Measurements from ENCODE around the gene MFSD12.

MFSD12 gene

DNA sequence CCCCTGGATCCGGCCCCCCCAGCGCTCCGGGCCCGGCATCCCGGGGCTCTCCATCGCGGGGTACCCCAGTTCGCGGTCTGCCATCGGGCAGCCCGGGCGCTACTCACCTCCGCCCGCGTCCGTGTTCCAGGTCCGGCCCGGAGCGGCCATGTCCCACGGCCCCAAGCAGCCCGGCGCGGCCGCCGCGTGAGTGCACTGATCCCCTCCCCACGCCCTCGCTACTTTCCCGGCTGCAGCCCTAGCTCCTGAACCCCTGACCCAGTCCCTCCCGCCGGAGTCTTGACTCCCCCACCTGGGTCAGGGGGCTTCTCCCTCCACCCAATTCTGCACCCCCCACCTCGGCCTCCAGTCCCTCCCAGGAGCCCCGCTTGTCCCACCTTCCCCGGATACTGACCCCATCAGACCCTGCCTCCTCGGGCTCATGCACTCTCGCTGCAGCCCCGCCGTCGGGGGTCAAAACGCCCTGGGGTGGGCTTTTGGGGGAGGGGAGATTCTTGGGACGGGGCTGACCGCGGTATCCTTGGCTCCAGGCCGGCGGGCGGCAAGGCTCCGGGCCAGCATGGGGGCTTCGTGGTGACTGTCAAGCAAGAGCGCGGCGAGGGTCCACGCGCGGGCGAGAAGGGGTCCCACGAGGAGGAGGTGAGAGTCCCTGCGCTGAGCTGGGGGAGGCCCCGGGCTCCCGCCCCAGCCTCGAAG, 15.9 kb upstream of the MFSD12 start:
- Histone ChIP-seq H3K18ac (ENCODE audit: low read length) (peak overlapping the region; percentile 98), H3K4me1 (ENCODE audit: control insufficient read depth in 1 of 2, insufficient read depth in 2 of 2, low read length in 2 of 2) (peaks cover 17 to 20% of the 10 kb centered on the region in 2 experiments), H2AK5ac (ENCODE audit: low read length) (peak overlapping the region; percentile 52), H2BK120ac (ENCODE audit: insufficient read depth, low read length, poor library complexity) (peak overlapping the region; percentile 86), H3K9me3 (ENCODE audit: insufficient read depth, low read depth, low read length) (peaks cover 2% of the 10 kb centered on the region), H3K79me2 (ENCODE audit: control insufficient read depth, insufficient read depth, low read length, poor library complexity) (peaks cover 8% of the 10 kb centered on the region), H3K4ac (ENCODE audit: low read depth, low read length) (peak overlapping the region; percentile 80), H4K8ac (ENCODE audit: low read depth, low read length) (peak overlapping the region; percentile 81), H3K9ac (ENCODE audit: low read length) (peak overlapping the region; percentile 85), H2AFZ (ENCODE audit: insufficient read depth, low read length, poor library complexity) (no peak overlapping the region), H3K4me2 (ENCODE audit: low read length) (peak overlapping the region; percentile 98), H3K14ac (ENCODE audit: low read length) (peak overlapping the region; percentile 86), H3K36me3 (ENCODE audit: control insufficient read depth in 1 of 2, insufficient read depth in 2 of 2, low read length in 2 of 2) (peaks cover 20 to 28% of the 10 kb centered on the region in 2 experiments), H3K4me3 (ENCODE audit: low read depth, low read length) (peak overlapping the region; percentile 80), H3K27me3 (ENCODE audit: insufficient read depth, low read length) (no peaks in the 10 kb centered on the region), H3K23ac (ENCODE audit: low read length) (no peak overlapping the region), H4K91ac (ENCODE audit: low read depth, low read length) (peak overlapping the region; percentile 81), H3K79me1 (ENCODE audit: low read length) (peaks cover 13% of the 10 kb centered on the region), H4K12ac (ENCODE audit: low read depth, low read length) (peak overlapping the region; percentile 82), H2BK5ac (ENCODE audit: low read depth, low read length, poor library complexity) (peak overlapping the region; percentile 82), H3K27ac (ENCODE audit: low read depth, low read length) (peak overlapping the region; percentile 17), H2BK12ac (ENCODE audit: low read length) (no peak overlapping the region)
- peak in 1 of 2 donors; percentile 46 for DNase-seq
- no CpG with 5 or more reads among the region's 60 CpGs for WGBS (ENCODE audit: extremely low coverage, insufficient coverage, insufficient read length)

GRCh38 chr19:3572855-3573161, 15.4 kb upstream of the MFSD12 start, which contains the start of gene HMG20B:
Gene HMG20B (plus strand): TSS chr19:3572944. CDS start chr19:3573310, 366 bp downstream.
- Histone ChIP-seq H3K9me3 (ENCODE audit: insufficient read depth, low read depth, low read length) (peaks cover 2% of the 10 kb centered on the region), H2AFZ (ENCODE audit: insufficient read depth, low read length, poor library complexity) (peak within 1 kb of the TSS; percentile 45), H2AK5ac (ENCODE audit: low read length) (peak within 1 kb of the TSS; percentile 60), H3K23ac (ENCODE audit: low read length) (no peak within 1 kb of the TSS), H3K9ac (ENCODE audit: low read length) (peak within 1 kb of the TSS; percentile 85), H3K4me2 (ENCODE audit: low read length) (peak within 1 kb of the TSS; percentile 98), H3K4me1 (ENCODE audit: control insufficient read depth in 1 of 2, insufficient read depth in 2 of 2, low read length in 2 of 2) (peaks cover 17 to 20% of the 10 kb centered on the region in 2 experiments), H3K79me2 (ENCODE audit: control insufficient read depth, insufficient read depth, low read length, poor library complexity) (peaks cover 8% of the 10 kb centered on the region), H4K91ac (ENCODE audit: low read depth, low read length) (peak within 1 kb of the TSS; percentile 81), H4K8ac (ENCODE audit: low read depth, low read length) (peak within 1 kb of the TSS; percentile 81), H4K12ac (ENCODE audit: low read depth, low read length) (peak within 1 kb of the TSS; percentile 82), H3K18ac (ENCODE audit: low read length) (peak within 1 kb of the TSS; percentile 98), H3K36me3 (ENCODE audit: control insufficient read depth in 1 of 2, insufficient read depth in 2 of 2, low read length in 2 of 2) (peaks cover 20 to 23% of the 10 kb centered on the region in 2 experiments), H3K27me3 (ENCODE audit: insufficient read depth, low read length) (no peaks in the 10 kb centered on the region), H3K79me1 (ENCODE audit: low read length) (peaks cover 13% of the 10 kb centered on the region), H3K4me3 (ENCODE audit: low read depth, low read length) (peak within 1 kb of the TSS; percentile 80), H2BK12ac (ENCODE audit: low read length) (peak within 1 kb of the TSS; percentile 69), H2BK120ac (ENCODE audit: insufficient read depth, low read length, poor library complexity) (peak within 1 kb of the TSS; percentile 86), H3K4ac (ENCODE audit: low read depth, low read length) (peak within 1 kb of the TSS; percentile 80), H2BK5ac (ENCODE audit: low read depth, low read length, poor library complexity) (peak within 1 kb of the TSS; percentile 82), H3K14ac (ENCODE audit: low read length) (peak within 1 kb of the TSS; percentile 86), H3K27ac (ENCODE audit: low read depth, low read length) (peak within 1 kb of the TSS; percentile 31)
- WGBS (ENCODE audit: extremely low coverage, insufficient coverage, insufficient read length), result no CpG with 5 or more reads among the region's 30 CpGs
- DNase-seq, result no peak

DNA sequence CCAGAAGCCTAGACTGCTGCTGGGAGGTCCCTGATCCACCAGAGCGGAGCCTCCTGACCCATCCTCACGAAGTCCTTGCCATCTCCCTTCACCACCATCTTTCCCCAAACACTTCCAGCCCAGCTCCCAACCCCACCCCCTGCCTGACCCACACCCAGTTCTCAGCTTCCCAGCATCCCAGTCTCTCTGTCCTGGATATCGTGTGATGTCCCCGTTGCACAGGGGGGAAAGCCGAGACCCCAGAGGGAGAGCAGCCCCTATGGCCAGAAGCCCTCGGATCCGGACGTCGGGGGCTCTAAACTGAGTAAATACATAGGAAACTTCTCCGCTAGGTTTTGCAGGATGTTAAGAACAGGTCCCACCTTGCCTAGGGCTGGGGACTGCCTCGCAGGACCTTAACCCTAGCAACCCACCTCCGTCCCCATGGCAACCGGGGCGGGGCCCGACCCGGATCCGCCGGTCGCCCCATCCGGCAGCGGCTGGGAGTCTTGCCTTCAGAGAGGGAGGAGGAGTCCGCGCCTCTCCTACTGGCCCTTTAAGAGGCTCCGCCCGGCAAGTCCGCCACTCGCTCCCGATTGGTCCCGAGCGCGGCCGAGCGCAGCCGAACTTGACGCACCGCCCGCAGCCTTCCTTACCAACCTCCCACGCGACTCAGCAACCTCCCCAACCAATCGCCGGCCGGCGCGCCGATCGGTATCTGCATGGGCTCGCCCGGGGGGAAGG, 14.9 kb upstream of the MFSD12 start:
- H3K79me1 ChIP-seq (ENCODE audit: low read length), result peaks cover 13% of the 10 kb centered on the region
- peak overlapping the region; percentile 59 for H4K12ac ChIP-seq (ENCODE audit: low read depth, low read length)
- H3K4me2 ChIP-seq (ENCODE audit: low read length), result peak overlapping the region; percentile 61
- peak overlapping the region; percentile 74 for H3K18ac ChIP-seq (ENCODE audit: low read length)
- peak overlapping the region; percentile 36 for H2BK120ac ChIP-seq (ENCODE audit: insufficient read depth, low read length, poor library complexity)
- H3K4me1 ChIP-seq (ENCODE audit: control insufficient read depth in 1 of 2, insufficient read depth in 2 of 2, low read length in 2 of 2), result peaks cover 17 to 20% of the 10 kb centered on the region in 2 experiments
- H2BK12ac ChIP-seq (ENCODE audit: low read length), result peak overlapping the region; percentile 69
- H4K8ac ChIP-seq (ENCODE audit: low read depth, low read length), result peak overlapping the region; percentile 76
- H3K4me3 ChIP-seq (ENCODE audit: low read depth, low read length), result no peak overlapping the region
- H2AK5ac ChIP-seq (ENCODE audit: low read length), result peak overlapping the region; percentile 60
- peaks cover 2% of the 10 kb centered on the region for H3K9me3 ChIP-seq (ENCODE audit: insufficient read depth, low read depth, low read length)
- H3K23ac ChIP-seq (ENCODE audit: low read length), result no peak overlapping the region
- no peaks in the 10 kb centered on the region for H3K27me3 ChIP-seq (ENCODE audit: insufficient read depth, low read length)
- H4K91ac ChIP-seq (ENCODE audit: low read depth, low read length), result peak overlapping the region; percentile 73
- peak overlapping the region; percentile 35 for H3K4ac ChIP-seq (ENCODE audit: low read depth, low read length)
- peaks cover 8% of the 10 kb centered on the region for H3K79me2 ChIP-seq (ENCODE audit: control insufficient read depth, insufficient read depth, low read length, poor library complexity)
- H3K9ac ChIP-seq (ENCODE audit: low read length), result no peak overlapping the region
- H3K36me3 ChIP-seq (ENCODE audit: control insufficient read depth in 1 of 2, insufficient read depth in 2 of 2, low read length in 2 of 2), result peaks cover 20% of the 10 kb centered on the region in 2 experiments
- WGBS (ENCODE audit: extremely low coverage, insufficient coverage, insufficient read length), result no CpG with 5 or more reads among the region's 48 CpGs
- H3K27ac ChIP-seq (ENCODE audit: low read depth, low read length), result peak overlapping the region; percentile 31
- H2BK5ac ChIP-seq (ENCODE audit: low read depth, low read length, poor library complexity), result peak overlapping the region; percentile 33
- peak; percentile 100 for DNase-seq
- H3K14ac ChIP-seq (ENCODE audit: low read length), result peak overlapping the region; percentile 62
- H2AFZ ChIP-seq (ENCODE audit: insufficient read depth, low read length, poor library complexity), result peak overlapping the region; percentile 45

DNA sequence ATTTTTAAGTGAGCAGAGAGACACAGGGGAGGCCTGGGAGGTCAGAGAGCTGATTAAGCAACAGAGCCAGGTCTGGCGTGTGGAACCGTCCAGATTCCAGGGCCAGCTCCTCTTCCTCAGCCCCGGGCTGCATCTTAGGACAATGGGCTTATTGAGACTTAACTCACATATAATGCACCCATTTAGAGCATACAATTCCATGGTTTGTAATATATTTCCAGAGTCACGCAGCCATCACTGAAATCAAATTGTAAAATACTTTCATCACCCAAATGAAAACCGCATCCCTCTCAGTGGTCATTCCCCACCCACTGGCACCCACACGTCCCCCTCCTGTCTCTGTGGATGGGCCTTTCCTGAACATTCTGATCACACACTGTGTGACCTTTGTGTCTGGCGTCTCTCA, 13.2 kb upstream of the MFSD12 start:
- no peak for DNase-seq
- no CpG with 5 or more reads among the region's 7 CpGs for WGBS (ENCODE audit: extremely low coverage, insufficient coverage, insufficient read length)
- Histone ChIP-seq H2AFZ (ENCODE audit: insufficient read depth, low read length, poor library complexity) (no peak overlapping the region), H4K91ac (ENCODE audit: low read depth, low read length) (peak overlapping the region; percentile 72), H3K18ac (ENCODE audit: low read length) (no peak overlapping the region), H3K27ac (ENCODE audit: low read depth, low read length) (peak overlapping the region; percentile 25), H3K79me2 (ENCODE audit: control insufficient read depth, insufficient read depth, low read length, poor library complexity) (peaks cover 7% of the 10 kb centered on the region), H2BK12ac (ENCODE audit: low read length) (peak overlapping the region; percentile 96), H2AK5ac (ENCODE audit: low read length) (no peak overlapping the region), H3K9ac (ENCODE audit: low read length) (no peak overlapping the region), H3K79me1 (ENCODE audit: low read length) (peaks cover 19% of the 10 kb centered on the region), H3K4me3 (ENCODE audit: low read depth, low read length) (no peak overlapping the region), H3K36me3 (ENCODE audit: control insufficient read depth in 1 of 2, insufficient read depth in 2 of 2, low read length in 2 of 2) (peaks cover 11 to 12% of the 10 kb centered on the region in 2 experiments), H3K9me3 (ENCODE audit: insufficient read depth, low read depth, low read length) (no peaks in the 10 kb centered on the region), H4K12ac (ENCODE audit: low read depth, low read length) (no peak overlapping the region), H2BK120ac (ENCODE audit: insufficient read depth, low read length, poor library complexity) (no peak overlapping the region), H3K27me3 (ENCODE audit: insufficient read depth, low read length) (no peaks in the 10 kb centered on the region), H3K4me1 (ENCODE audit: control insufficient read depth in 1 of 2, insufficient read depth in 2 of 2, low read length in 2 of 2) (peaks cover 10% of the 10 kb centered on the region in 2 experiments), H4K8ac (ENCODE audit: low read depth, low read length) (peak overlapping the region; percentile 43), H3K14ac (ENCODE audit: low read length) (no peak overlapping the region), H3K4ac (ENCODE audit: low read depth, low read length) (no peak overlapping the region), H3K4me2 (ENCODE audit: low read length) (no peak overlapping the region), H2BK5ac (ENCODE audit: low read depth, low read length, poor library complexity) (peak overlapping the region; percentile 77), H3K23ac (ENCODE audit: low read length) (no peak overlapping the region)

Measured in trophoblast cell (in vitro differentiated cells and primary cell).